Fibroblast of lung (primary cell): ENCODE results near the gene WNT2B.

Source experiments
- CTCF ChIP-seq, 2 donors: IDR thresholded peaks in 1 of 2; conservative IDR thresholded peaks in 1 of 2; 1 replicate in 1 of 2; 2 replicates in 1 of 2; pipeline ENCODE4 v1.5.1; 2011 to 2012; ENCODE audit warnings: low read length in 2 of 2, control low read depth in 1 of 2, inconsistent platforms in 1 of 2, low read depth in 1 of 2, mild to moderate bottlenecking in 1 of 2
- EZH2 ChIP-seq: IDR thresholded peaks from 2 replicates; pipeline ENCODE4 v1.5.1; 2012; ENCODE audit warnings: low read length, control low read depth, mild to moderate bottlenecking; ENCODE audit errors: missing control alignments

DNA sequence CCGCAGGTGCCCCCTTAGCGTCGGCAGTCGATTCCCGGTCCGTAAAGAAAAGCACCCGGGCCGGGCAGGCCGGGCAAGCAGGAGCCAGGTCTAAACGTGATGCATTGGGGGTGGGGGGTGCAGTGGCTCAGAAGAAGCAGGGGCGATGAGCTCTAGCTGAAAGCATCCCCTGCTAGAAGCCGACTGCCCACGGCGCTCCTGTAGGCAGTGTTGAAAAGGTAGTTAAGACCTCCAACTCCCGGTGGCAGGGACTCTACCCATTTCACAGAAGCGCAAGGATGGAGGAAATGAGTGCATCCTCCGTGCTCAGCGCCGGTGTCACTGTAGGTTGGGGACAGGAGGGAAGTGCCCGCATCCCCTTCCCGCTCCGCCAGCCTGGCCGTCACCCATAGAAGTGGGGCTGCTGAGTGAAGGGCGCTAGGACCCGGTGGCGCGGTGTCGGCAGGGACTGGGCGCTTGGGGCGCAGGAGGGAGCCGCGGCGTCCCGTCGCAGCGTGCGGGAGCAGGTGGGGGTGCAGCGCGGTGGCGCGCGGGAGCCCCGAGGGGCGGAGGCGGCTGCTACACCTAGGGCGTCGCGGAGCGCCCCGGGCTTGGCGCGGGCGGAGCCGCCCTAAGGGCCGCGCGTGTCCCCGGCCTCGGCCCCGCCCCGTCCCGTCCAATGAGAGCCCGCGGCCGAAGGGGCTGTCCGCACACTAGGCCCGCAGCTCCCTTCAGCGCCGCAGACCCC, at the start of gene WNT2B:
- no peak for TF ChIP-seq CTCF (conservative IDR thresholded peaks at IDR 0.05 in 1 of 2, IDR thresholded peaks at IDR 0.05 in 1 of 2; ENCODE audit: low read depth in 1 of 2, low read length in 2 of 2)
- TF ChIP-seq EZH2: peak; percentile 90
